Measurements from ENCODE around the gene GNG12.

Gene GNG12

GRCh38 chr1:67804710-67805109 lies 28.6 kb downstream of the GNG12 start:
- POLR2A ChIA-PET (ENCODE audit: low non-redundant PET): no interaction called here
- H3K27ac ChIP-seq: no peak overlapping the region
- DNase-seq (ENCODE audit: low spot score): no peak
- no peak for TF ChIP-seq CTCF (conservative IDR thresholded peaks at IDR 0.05; ENCODE audit: low read depth)
- CTCF ChIA-PET: no interaction called here

DNA sequence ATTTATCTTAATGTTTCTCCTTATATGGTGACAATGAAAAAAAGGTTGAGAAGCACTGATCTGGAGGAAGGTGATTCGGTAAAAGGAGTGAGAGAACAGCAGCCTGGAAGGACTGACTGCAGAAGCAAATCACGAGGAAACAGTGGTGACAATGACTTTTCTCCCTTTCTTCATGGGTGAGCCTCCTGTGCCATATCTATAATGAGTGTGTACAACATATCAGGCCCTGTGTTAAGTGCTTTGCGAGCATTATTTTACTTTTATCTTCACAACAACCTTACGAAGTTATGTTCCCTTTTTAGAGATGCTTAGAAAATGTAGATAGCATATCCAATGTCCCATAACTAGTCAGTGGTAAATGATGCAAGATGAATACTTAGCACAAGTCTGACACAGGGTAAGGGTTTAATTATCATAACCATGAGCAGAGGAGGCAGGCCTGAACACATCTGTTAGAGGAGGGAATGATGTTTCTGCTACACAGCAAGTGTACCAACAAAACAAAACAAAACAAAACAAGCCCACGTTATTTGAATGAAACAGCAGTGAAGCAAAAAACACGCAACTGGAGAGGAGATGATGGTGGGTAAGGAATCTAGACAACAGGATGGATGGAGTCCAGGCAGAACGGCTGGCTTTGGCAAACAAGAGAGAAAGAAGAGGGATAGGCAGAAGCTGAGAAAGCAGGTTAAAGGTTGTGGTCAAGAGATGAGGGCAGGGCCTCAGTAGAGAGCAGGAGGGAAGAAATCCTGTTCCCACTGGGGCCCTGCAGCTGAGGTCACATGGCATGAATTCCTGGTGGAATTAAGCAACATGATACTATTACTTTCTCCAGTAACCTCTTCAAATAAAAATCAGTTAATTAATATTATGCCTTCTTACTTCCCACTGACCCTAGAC lies 29.6 kb downstream of the GNG12 start:
- ChIA-PET CTCF (no interaction called here), POLR2A (ENCODE audit: low non-redundant PET) (no interaction called here)
- no peak for DNase-seq (ENCODE audit: low spot score)
- no peak overlapping the region for H3K27ac ChIP-seq
- no peak for TF ChIP-seq CTCF (conservative IDR thresholded peaks at IDR 0.05; ENCODE audit: low read depth)

DNA sequence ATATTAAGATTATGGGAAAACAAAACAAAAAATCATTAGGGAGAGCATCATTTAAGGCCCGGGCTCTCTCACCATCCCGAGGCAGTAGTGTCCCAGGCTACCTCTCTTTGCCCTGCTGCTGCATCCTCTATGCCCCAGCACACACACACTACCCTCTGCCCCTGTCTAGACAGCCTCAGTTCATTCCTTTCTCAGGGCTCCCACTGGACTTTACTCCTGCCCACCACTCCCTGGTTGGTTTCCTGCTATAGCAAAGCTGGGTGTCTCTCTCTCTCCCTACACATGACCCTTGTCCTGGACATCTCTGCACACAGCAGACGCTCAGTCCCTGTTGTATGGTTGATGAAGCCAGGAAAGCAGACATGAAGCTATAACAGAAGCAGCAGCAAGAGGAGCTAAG lies 30.7 kb downstream of the GNG12 start:
- POLR2A ChIA-PET (ENCODE audit: low non-redundant PET): no interaction called here
- CTCF ChIA-PET: no interaction called here
- H3K27ac ChIP-seq: no peak overlapping the region
- no peak for TF ChIP-seq CTCF (conservative IDR thresholded peaks at IDR 0.05; ENCODE audit: low read depth)
- DNase-seq (ENCODE audit: low spot score): no peak

- CTCF ChIA-PET: no interaction called here
- DNase-seq (ENCODE audit: low spot score): no peak
- TF ChIP-seq CTCF (conservative IDR thresholded peaks at IDR 0.05; ENCODE audit: low read depth): no peak
- H3K27ac ChIP-seq: no peak overlapping the region
- POLR2A ChIA-PET (ENCODE audit: low non-redundant PET): no interaction called here
Observed at GRCh38 chr1:67801903-67802302, 31.4 kb downstream of the GNG12 start.

- no peak for DNase-seq (ENCODE audit: low spot score)
- CTCF ChIA-PET: interaction anchor here (0.6 kb wide), 1 partner anchor 23 kb away, joined by 3 read pairs; no protein-coding TSS in a partner anchor
- POLR2A ChIA-PET (ENCODE audit: low non-redundant PET): no interaction called here
Observed at GRCh38 chr1:67795179-67795912, 37.9 kb downstream of the GNG12 start.

GRCh38 chr1:67793562-67793961 lies 39.7 kb downstream of the GNG12 start:
- ChIA-PET CTCF (no interaction called here), POLR2A (ENCODE audit: low non-redundant PET) (no interaction called here)
- no peak for TF ChIP-seq CTCF (conservative IDR thresholded peaks at IDR 0.05; ENCODE audit: low read depth)
- H3K27ac ChIP-seq: no peak overlapping the region
- no peak for DNase-seq (ENCODE audit: low spot score)

More at GRCh38 chr1:67795179-67795912, 37.9 kb downstream of the GNG12 start:
- no peak overlapping the region for H3K27ac ChIP-seq
- no peak for TF ChIP-seq CTCF (conservative IDR thresholded peaks at IDR 0.05; ENCODE audit: low read depth)

Measured in RWPE1 (cell line).